NCI-H146 (cell line): Measurements from ENCODE around the gene LRRC3C.

ENCODE experiments used
- DNase-seq: peaks from one replicate; lab custom pipeline; 2025; lab: John Stamatoyannopoulos, UW

The LRRC3C gene

GRCh38 chr17:39950871-39951348, 23.4 kb downstream of the LRRC3C start:
- DNase-seq = no peak

DNA sequence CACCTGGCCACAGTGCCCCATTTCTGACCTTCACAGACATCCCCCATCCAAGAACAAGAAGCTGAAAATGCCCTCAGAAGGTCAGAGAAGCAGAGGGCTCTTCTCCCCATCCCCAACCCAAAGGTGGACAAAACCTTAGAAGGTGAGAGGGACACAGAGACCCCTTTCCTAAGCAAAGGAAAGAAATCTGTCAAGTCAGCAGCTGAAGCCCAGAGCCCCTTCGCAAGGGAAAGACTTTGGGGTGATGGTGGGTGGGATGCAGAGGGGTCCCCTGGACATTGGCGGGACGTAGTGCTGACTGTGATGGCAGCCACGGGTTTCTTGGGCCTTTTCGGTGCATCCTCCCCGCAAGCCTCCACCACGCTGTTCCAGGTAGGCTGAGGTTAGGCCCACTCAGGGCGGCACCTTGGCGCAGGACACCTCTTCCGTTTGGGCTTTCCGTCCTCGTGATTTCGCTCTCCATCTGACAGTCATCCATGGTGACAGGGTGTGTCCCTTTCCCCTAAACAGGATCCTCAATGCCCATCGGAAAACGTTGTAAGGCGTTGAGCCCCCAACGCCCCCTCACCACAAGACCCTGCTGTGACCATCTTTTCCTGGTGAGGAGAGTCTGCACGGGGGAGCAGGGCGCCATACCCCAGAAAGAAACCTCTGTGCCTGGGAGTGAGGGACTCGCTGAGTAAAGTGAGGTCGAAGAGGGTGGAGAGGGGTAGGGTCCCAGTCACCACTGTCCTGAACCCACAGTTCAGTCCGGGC, 24.6 kb downstream of the LRRC3C start:
- DNase-seq = no peak

GRCh38 chr17:39952680-39953470, 25.3 kb downstream of the LRRC3C start:
- DNase-seq = peak; percentile 99

DNA sequence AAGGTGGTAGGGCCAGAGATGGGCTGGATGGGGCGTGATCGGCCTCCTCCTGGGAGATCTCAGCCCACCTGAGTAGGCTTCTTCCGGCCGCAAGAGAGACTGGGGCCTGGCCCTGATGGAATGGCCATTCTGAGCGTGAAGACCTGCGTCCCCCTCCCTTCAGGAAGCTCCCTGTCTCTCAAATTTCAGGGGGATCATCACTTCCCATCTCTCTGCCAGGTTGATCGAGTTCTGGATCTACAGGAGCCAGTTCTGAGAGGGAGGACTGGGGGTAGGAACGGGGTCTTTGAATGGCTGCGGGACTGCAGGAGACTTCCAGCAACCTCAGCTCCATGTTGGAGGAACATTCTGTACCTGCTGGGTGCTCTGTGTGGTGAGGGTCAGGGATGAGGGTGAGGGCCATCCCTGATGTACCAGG, 25.9 kb downstream of the LRRC3C start:
- no peak for DNase-seq

DNA sequence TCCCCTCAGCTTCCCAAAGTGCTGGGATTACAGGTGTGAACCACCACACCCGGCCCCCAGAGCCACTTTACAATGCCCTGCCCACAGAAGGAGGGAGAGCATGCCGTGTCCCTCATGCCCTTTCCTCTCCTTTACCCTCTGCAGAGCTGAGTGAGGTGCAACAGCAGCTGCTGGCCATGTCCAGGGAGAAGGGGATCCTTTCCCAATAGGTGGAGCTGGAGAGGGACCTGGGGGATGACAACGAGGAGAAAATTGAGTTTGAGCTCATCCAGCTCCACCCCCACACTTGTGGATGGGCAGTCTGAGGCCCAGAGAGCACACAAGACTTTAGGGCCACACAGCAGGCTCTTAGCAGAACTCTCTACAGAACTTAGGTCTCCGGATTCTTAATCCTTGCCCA, 27.3 kb downstream of the LRRC3C start:
- DNase-seq = no peak

DNA sequence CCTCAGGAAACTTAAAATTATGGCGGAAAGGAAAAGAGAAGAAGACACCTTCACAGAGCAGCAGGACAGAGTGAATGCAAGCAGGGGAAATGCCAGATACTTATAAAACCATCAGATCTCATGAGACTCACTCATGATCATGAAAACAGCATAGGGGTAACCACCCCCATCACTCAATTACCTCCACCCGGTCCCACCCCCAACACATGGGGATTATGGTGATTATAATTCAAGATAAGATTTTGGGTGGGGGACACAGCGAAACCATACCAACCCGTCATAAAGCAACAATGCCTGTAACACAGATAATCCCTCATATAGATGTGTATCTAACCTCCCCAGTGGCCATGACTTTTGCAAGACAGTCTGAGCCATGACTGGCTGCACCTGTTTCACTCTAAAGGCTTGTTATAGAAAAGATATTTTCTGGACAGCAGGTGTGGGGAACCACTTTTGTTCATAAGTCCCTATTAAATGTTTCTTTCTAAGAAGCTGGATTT, 28.2 kb downstream of the LRRC3C start:
- no peak for DNase-seq

DNA sequence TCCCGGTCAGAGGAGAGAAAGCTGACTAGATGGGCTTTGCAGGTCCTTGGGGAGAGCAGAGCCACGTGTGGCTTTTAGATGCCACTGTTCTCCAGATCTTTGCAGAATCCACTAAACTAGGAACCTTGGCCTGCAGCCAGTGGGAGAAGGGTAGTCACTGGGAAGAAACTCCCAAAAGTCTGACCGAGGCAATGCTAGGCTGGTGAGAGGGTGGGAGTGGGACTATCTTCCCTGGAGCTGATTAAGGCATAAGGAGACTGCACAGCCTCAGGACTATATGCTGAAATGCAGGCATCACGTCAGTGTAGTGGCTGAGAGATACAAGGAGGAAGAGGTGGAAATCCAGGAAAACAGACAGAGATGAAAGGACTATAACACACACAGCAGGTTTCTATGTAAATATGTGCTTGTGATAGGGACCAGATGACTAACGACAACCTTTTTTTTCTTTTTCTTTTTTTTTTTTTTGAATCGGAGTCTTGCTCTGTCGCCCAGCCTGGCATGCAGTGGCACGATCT, 33.1 kb downstream of the LRRC3C start:
- peak; percentile 23 for DNase-seq

- no peak for DNase-seq
Measured at GRCh38 chr17:39962642-39963220, 35.2 kb downstream of the LRRC3C start, which contains the start of gene GSDMA. Gene GSDMA, plus strand, starts transcription at chr17:39963004. Its CDS starts 2,684 bp downstream, at chr17:39965688.

DNA sequence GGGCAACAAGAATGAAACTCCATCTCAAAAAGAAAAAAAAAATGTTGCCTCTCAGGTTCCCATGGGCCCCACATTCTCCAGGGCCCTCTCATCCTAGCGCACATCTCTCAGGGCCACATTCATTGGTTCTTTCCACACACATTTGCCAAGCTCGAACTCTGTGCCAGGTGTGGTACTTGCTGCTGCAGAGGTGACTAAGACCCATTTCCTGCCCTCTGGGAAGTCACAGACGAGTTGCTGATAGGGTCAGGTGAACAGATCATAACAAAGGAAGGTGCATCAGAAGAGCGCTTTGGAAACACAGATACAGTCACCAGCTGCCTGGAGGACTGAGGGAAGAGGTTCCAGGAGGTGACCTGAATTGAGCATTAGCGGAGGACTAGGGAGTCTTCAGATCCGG, 36.3 kb downstream of the LRRC3C start:
- peak; percentile 11 for DNase-seq

DNA sequence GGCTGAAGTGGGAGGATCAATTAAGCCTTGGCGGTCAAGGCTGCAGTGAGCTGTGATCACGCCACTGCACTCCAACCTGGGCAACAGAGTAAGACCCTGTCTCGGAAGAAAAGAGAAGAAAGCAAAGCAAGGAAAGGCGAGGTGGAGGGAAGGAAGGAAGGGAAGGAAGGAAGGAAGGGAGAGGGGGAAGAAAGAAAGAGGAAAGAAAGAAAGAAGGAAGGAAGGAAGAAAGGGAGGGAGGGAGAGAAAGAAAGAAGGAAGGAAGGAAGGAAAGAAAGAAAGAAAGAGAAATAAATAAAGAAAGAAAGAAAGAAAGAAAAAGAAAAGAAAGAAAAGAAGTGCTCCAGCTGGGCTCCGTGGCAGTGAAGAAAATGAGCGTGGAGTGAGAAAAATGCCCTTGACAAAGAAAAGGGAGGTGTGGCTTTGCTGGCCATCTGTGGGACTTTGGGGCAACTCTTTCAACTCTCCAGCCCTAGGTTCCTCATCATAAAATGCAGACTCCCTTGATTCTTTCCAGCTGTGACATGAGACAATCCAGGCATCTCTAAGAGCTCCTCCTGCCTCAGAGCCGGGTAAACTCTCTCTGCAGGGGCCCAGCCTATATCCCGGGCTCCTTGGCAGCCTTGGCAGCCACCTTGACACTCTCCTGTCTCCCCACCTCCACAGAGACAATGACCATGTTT, 37.6 kb downstream of the LRRC3C start:
- no peak for DNase-seq

GRCh38 chr17:39966771-39967170, 39.2 kb downstream of the LRRC3C start:
- no peak for DNase-seq

- no peak for DNase-seq
Measured at GRCh38 chr17:39968761-39969160, 41.2 kb downstream of the LRRC3C start.

GRCh38 chr17:39969375-39969774, 41.8 kb downstream of the LRRC3C start:
- DNase-seq = no peak

- DNase-seq = no peak
Measured at GRCh38 chr17:39970157-39970692, 42.7 kb downstream of the LRRC3C start.

DNA sequence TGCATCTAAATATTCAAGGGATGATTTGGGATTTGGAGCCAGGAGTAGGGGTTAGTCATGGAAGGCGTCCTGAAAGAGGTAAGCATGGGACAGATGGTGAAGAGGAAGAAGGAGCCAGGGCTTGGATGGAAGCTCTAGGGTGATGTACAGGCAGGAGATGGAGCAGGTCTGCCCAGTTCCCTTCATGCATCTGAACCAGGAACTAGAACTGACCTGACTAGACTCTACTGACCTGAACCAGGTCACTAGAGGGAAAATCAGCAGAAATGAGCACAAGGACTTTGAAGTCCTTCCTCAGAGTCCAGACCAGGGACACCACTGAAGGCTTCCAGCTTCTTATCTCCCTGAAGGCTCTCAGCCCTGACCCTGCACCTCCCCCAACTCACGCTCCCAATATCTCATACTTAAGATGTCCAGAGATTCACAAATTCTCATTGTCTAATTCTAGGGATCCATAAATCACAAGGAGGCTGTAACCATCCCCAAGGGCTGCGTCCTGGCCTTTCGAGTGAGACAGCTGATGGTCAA, 43.6 kb downstream of the LRRC3C start:
- no peak for DNase-seq

- DNase-seq = no peak
Measured at GRCh38 chr17:39972271-39972670, 44.7 kb downstream of the LRRC3C start.

GRCh38 chr17:39973496-39973895, 46.0 kb downstream of the LRRC3C start:
- no peak for DNase-seq

DNA sequence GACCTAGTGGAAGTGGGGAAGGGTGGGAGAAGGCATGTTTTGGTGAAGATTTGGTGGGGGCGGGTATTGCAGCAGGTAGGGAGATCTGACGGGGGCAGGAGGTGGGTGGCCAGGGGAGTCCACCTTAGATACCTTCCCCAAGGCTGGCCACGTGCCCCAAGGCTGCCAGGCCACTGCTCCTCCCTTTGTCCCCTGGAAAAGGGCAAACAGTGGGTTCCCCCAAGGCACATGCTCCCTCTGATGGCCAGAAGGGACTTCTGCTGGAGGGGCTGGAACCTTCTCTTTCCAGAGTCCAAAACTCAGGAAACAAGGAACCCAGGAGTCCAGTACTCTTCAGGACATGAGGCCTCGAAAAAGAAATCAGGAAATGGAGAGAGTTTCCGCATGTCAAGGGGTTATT, 46.9 kb downstream of the LRRC3C start:
- DNase-seq = no peak

- DNase-seq = no peak
Measured at GRCh38 chr17:39975801-39976200, 48.3 kb downstream of the LRRC3C start.

DNA sequence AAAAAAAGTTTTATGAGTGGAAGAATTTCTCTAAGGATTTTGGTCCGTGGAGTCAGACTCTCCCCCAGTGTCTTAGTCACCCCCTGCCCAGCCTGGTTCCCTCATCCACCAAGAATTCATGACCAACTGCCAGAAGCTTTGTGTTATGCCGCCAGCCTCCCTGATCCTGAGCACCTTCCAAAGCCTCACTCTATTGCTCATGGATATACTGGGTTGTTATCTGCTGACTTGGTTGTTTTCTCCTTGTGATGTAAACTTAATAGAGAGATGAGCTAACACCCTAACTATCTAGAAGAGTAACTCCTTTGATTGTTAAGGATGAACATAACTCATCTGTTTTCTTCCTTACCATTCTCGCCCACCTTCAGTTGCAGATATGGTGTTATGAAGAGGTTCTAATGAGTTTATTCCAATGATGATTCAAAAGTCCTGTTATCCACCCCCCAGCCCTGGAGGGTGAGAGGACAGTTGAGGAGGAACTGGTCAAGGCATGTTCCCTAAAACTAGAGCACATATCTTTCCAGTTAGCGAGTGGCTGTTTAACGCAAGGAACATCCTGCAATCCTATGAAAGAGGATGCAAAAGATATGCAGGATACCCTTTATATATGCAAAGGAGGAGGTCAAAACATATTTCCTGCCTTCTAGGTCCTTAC, 51.6 kb downstream of the LRRC3C start:
- DNase-seq = no peak

DNA sequence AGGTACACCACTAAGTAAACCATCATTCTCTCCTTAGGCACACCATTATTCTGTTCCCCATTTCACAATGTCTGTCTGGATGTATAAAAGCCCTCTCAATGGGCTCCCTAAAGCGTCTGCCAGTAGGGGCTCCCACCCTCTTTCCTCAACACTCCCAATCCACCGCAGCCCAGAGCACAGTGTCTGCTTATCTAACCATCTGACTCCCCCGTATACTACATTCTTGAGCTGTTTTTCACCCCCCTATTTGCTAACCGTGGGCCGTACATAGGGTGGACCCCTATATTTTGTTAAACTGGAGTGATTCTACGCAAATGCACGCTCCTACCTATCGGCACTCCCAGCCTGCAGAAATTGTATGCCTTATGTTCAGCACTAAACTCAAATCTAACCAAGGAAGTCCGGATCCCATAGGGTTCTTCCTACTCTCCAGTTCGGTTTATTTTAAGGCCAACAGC, 52.4 kb downstream of the LRRC3C start:
- DNase-seq = peak; percentile 23
